ENCODE measurements around the gene CCT3. TPM values are rescaled to one million over a fixed set of nuclear protein-coding genes. Genes with fewer than 3 reads are reported as not detected.

The CCT3 gene
- total RNA-seq, 1 donor from 2014 or later, result 174 TPM

DNA sequence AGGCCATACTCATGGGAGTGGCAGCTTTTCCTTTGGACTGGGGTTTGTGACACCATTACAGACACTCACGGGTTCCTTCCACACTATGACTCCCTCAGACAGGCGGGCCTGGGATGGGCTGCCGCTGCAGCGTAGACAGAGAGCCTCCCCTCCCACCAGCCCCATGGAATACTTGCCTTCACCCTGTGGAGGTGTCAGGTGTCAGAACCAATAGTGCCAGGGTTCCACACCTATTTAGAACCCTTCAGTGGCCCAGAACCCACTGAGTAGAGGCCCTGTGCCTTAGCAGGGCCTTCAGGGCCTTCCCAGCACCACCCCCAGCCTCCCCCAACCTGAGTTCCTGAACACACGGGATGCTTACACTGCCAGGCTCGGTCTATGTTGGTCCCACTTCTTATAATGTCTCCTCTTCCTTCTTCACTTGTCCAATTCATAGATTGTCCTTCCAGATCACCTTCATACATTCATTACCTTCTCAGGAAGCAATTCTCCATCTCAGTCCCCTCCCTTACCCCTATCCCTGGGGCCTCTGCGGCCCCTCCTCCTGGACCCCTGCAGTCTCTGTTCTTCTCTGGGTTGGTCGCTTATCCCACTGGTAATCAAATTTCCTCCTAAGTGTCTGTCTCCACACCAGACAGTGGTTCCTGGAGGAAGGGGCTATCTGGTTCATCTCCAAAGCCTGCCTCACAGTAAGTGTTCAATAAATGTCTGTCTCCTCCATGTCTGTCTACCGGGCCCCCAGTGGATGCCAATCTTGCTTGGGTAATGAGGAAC, 29.5 kb upstream of the CCT3 start:
- peaks cover 19% of the 10 kb centered on the region for H3K27me3 Mint-ChIP-seq (ENCODE audit: low read depth)

DNA sequence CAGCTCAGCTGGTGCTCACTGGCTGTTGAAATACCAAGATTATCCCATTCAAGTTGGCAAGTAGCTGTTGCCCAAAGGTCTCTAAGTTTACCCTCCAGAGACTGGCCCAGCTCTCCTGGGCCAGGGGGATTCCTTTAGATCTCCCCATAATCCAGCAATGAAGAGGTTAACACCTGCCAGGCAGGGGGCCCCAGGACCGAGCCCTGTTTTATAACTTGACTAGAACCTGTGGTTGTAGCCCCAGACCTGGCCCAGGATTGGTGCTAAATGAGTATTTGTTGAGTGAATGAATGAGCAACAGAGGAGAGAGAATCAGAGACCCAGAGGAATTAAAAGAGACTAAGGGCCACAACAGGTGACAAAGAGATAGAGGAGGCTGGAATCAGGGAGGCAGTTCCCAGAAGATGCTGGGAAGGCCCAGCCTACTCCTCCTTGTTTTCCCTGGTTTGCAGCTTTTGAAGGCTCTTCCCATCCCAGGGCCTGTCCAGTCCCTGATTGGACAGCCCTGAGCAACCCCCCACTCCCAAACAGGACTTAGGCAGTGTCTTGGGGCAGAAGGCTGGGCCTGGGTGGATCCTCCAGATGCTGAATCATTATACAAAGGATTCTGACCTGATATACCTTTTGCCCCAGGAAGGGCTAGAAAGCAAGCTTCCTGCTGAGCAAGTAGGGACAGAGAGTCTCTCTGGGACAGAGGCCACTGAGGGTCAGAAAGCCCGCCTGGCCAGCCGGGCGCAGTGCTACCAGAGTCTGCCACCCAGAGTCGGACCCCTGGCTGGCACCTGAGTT, 28.5 kb upstream of the CCT3 start:
- no peak overlapping the region for H3K27ac Mint-ChIP-seq
- H3K27me3 Mint-ChIP-seq (ENCODE audit: low read depth), result peaks cover 13% of the 10 kb centered on the region
- no peak overlapping the region for H3K4me3 Mint-ChIP-seq
- no peaks in the 10 kb centered on the region for H3K36me3 Mint-ChIP-seq
- DNase-seq (ENCODE audit: low spot score in 2 of 2, unreplicated experiment in 2 of 2), result no peak
- H3K9me3 Mint-ChIP-seq, result no peaks in the 10 kb centered on the region
- TF ChIP-seq, protein P1, sequence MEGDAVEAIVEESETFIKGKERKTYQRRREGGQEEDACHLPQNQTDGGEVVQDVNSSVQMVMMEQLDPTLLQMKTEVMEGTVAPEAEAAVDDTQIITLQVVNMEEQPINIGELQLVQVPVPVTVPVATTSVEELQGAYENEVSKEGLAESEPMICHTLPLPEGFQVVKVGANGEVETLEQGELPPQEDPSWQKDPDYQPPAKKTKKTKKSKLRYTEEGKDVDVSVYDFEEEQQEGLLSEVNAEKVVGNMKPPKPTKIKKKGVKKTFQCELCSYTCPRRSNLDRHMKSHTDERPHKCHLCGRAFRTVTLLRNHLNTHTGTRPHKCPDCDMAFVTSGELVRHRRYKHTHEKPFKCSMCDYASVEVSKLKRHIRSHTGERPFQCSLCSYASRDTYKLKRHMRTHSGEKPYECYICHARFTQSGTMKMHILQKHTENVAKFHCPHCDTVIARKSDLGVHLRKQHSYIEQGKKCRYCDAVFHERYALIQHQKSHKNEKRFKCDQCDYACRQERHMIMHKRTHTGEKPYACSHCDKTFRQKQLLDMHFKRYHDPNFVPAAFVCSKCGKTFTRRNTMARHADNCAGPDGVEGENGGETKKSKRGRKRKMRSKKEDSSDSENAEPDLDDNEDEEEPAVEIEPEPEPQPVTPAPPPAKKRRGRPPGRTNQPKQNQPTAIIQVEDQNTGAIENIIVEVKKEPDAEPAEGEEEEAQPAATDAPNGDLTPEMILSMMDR (IDR thresholded peaks at IDR 0.05; ENCODE audit: unreplicated experiment), result no peak
- H3K4me1 Mint-ChIP-seq, result peaks cover 19% of the 10 kb centered on the region

More for the DNA sequence above, 29.5 kb upstream of the CCT3 start:
- Mint-ChIP-seq H3K4me1 (peaks cover 22% of the 10 kb centered on the region), H3K27ac (peak overlapping the region; percentile 14), H3K36me3 (no peaks in the 10 kb centered on the region), H3K9me3 (no peaks in the 10 kb centered on the region), H3K4me3 (no peak overlapping the region)
- TF ChIP-seq, protein P1 (IDR thresholded peaks at IDR 0.05; ENCODE audit: unreplicated experiment), result no peak
- no peak for DNase-seq (ENCODE audit: low spot score in 2 of 2, unreplicated experiment in 2 of 2)

DNA sequence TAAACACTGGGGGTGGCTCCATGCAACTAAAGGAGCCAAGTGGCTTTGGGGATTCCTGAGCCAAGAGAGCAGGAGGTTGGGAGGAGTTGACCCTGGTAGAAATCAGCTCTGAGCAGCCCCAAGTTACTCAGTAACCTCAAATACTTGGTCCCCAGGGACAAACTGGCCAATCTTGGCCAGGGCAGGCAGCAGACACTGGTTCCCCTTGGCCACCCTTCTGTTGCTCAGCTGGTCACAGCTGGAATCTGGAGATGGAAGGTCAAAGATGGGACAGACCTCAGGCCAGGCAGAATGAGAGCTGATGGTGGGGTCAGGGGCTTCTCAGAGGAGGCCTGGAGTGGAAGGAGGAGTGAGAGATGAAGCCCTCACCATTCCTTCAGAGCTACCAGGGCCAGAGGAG, 27.7 kb upstream of the CCT3 start:
- Mint-ChIP-seq H3K4me1 (peaks cover 17% of the 10 kb centered on the region), H3K27ac (no peak overlapping the region), H3K9me3 (no peaks in the 10 kb centered on the region), H3K27me3 (ENCODE audit: low read depth) (peaks cover 13% of the 10 kb centered on the region), H3K4me3 (no peak overlapping the region), H3K36me3 (no peaks in the 10 kb centered on the region)
- TF ChIP-seq, protein P1 (IDR thresholded peaks at IDR 0.05; ENCODE audit: unreplicated experiment), result no peak
- no peak for DNase-seq (ENCODE audit: low spot score in 2 of 2, unreplicated experiment in 2 of 2)

DNA sequence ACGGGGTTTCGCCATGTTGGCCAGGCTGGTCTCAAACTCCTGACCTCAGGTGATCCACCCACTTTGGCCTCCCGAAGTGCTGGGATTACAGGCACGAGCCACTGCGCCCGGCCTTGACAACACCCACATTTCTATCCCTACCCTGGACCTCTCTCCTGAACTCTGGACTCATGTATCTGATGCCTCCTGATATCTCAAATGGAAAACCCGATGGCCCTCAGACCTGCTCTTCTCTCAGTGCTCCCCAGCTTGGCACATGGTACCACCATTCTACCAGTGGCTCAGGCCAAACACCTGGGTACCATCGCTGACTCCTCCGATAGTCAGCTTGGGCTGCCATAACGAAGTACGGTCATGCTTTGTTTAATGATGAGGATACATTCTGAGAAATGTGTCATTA, 22.4 kb upstream of the CCT3 start:
- no peak overlapping the region for H3K4me3 Mint-ChIP-seq
- peaks cover 28% of the 10 kb centered on the region for H3K27me3 Mint-ChIP-seq (ENCODE audit: low read depth)
- no peaks in the 10 kb centered on the region for H3K36me3 Mint-ChIP-seq
- peaks cover 7% of the 10 kb centered on the region for H3K4me1 Mint-ChIP-seq
- no peaks in the 10 kb centered on the region for H3K9me3 Mint-ChIP-seq
- H3K27ac Mint-ChIP-seq, result no peak overlapping the region
- TF ChIP-seq, protein P1 (IDR thresholded peaks at IDR 0.05; ENCODE audit: unreplicated experiment), result no peak
- DNase-seq (ENCODE audit: low spot score in 2 of 2, unreplicated experiment in 2 of 2), result no peak

DNA sequence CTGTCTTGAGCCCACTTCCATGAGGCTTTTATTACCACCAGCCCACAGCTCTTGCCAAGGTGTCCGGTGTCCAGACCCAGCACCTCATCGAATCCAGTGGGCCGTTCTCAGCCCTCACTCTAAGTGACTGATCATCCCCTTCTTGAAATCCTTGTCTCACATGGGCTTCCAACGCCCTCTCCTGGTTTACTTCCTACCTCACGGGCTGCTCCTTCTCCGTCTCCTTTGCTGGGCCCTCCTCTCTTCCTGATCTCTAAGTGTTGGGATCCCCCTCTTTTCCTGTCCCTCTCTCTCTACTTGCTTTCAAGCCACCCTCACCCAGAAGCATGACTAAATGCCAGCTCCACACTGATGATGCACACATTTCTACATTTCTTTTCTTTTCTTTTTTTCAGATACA, 21.9 kb upstream of the CCT3 start:
- Mint-ChIP-seq H3K36me3 (no peaks in the 10 kb centered on the region), H3K27ac (no peak overlapping the region), H3K27me3 (ENCODE audit: low read depth) (peaks cover 28% of the 10 kb centered on the region), H3K4me1 (peaks cover 7% of the 10 kb centered on the region), H3K4me3 (no peak overlapping the region), H3K9me3 (no peaks in the 10 kb centered on the region)
- TF ChIP-seq, protein P1 (IDR thresholded peaks at IDR 0.05; ENCODE audit: unreplicated experiment), result no peak
- no peak for DNase-seq (ENCODE audit: low spot score in 2 of 2, unreplicated experiment in 2 of 2)

All from mesothelial cell of epicardium (in vitro differentiated cells).